HG03565 (cell line): ENCODE results near the gene SLC16A3.

Experiments used
- ATAC-seq: cut with Tn5 transposase; IDR thresholded peaks from one replicate; pipeline ENCODE4 v1.9.1; 2021; ENCODE audit warnings: mild to moderate bottlenecking, moderate library complexity; ENCODE audit not compliant: unreplicated experiment

The SLC16A3 gene

DNA sequence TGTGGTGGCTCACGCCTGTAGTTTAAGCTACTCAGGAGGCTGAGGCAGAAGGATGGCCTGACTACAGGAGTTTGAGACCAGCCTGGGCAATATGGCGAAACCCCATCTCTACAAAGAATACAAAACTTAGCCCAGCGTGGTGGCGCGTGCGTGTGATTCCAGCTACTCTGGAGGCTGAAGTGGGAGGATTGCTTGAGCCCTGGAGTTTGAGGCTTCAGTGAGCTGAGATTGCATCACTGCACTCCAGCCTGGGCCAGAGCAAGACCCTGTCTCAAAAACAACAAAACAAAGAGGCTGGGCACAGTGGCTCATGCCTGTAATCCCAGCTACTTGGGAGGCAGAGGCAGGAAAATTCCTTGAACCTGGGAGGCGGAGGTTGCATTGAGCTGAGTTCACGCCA lies 51.7 kb downstream of the SLC16A3 start:
- no peak for ATAC-seq

DNA sequence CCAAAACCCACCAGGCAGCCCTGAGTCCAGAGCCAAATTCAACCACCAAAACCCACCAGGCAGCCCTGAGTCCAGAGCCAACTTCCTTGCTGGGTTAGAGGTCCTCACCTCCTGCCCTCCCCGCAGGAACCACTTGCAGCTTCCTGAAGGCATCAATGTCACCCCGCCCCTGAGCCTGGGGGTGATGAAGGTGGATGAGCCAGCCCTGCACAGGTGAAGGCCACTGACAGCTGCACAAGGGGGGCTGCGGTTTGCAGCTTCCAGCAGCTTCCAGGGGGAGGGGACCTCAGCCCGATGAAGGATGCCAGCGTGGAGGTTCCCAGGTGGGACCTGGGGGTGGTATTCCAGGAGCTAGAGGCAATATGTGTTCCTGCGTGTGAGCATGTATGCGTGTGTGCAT lies 52.2 kb downstream of the SLC16A3 start:
- no peak for ATAC-seq

DNA sequence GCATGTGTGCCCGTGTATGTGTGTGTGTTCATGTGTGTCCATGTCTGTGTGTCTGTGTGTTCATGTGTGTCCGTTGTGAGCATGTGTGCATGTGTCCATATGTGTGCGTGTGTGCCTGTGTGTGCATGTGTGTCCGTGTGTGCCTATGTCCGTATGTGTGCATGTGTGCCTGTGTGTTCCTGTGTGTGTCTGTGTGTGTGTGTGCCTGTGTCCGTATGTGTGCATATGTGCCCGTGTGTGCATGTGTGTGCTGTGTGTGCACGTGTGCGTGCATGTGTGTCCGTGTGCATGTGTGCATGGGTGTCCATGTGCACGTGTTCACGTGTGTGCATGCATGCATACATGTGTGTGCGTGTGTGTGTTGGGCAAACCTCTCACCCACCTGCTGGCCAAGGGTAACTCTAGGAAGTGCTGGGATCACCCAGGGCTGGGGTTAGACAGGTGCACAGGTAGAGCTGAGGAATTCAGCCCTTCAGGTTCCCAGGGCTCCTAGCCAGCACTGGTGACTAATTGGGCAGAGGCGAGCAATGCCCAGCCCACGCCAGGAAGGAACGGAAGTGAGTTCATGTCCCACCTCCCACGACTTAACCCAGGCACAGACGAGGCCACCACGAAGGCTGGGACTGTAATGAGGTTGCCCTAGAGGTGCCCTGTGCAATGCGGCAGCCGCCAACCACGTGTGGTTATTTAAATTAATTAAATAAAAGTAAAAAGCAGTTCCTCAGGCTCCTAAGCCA lies 52.8 kb downstream of the SLC16A3 start:
- no peak for ATAC-seq

DNA sequence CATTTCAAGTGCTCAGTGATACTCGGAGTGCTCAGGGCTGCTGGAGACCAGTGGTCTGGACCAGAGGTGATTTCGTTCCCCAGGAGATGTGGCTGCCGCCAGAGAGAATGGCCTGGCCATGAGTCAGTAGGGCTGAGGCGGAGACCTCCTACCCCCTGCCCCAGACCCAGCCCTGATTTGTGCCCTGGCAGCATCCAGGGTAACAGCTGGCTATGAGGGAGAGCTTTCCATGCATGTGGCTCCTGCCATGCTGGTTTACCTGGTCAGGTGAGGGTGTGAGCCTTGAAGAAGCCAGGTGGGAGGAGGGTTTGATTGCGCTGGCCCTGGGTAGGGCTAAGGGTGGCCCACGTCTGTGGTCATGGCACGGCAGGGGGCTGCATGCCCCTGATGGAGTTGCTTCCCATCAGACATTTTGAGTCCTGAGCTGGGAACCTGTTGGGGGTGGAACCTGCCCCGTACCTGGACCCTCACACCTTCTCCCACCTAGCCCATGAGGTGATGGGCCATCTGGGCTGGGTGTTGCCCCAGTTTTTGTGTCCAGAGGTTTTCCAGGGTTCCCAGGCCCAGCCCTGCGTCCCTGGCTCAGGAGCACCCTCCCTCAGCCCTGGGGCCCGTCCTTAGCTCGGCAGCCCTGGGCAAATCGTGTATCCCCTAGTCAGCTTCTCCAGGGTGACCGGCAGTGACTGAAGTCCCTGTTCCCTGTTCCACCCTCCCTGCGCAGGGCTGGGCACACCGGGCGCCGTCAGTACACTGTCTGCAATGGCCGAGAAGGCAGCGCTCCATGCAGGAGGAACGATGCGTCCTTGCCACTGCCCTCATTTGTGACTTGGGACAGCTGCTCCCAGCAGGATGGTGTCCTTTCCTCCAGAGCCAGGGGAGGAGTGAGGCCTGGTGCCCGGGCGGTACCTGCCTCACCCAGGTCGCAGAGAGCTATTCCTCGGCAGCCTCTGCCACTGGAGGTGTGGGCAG lies 53.7 kb downstream of the SLC16A3 start:
- no peak for ATAC-seq

DNA sequence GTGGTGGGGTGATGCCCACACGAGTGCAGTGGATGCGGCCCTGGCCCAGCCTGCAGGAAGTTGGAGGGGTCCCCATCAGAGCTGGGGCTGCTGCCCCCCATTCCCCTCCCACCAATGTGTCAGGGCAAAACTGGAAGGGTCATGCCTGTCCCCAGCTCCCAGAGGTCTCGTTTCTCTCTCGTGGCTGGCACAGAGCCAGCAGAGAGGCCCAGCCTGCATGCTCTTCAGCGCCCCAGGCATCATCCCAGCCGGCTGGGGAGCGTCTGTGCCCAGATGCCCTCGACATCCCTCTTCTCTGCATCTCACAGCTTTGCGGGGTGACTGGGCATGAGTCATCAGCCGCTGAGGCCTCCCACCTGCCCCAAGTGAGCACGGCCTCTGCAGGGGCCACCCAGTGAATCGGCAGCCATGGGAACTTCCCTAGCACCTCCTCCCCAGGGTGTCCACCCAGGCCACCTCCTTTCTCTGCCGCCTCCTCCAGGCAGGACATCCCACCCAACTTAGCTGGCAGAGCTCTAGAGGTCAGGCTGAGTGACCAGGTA lies 54.4 kb downstream of the SLC16A3 start:
- ATAC-seq: no peak

DNA sequence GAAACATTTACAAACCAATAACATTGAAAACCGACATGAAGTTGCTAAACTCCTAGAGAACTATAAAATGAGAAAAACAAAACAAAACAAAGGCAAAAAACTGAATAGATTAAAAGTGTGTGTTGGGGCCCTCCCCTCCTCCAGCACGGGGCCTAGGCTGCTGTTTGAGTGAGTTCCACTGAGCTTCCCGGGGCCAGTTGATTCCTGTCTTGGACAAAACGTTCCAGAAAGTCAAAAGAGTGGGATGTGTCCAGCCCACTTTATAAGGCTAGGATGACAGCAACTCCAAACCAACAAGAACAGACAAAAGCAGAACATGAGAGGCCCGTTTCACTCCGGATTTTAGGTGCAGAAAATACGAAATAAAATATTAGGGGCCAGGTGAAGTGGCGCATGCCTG lies 56.3 kb downstream of the SLC16A3 start:
- no peak for ATAC-seq

DNA sequence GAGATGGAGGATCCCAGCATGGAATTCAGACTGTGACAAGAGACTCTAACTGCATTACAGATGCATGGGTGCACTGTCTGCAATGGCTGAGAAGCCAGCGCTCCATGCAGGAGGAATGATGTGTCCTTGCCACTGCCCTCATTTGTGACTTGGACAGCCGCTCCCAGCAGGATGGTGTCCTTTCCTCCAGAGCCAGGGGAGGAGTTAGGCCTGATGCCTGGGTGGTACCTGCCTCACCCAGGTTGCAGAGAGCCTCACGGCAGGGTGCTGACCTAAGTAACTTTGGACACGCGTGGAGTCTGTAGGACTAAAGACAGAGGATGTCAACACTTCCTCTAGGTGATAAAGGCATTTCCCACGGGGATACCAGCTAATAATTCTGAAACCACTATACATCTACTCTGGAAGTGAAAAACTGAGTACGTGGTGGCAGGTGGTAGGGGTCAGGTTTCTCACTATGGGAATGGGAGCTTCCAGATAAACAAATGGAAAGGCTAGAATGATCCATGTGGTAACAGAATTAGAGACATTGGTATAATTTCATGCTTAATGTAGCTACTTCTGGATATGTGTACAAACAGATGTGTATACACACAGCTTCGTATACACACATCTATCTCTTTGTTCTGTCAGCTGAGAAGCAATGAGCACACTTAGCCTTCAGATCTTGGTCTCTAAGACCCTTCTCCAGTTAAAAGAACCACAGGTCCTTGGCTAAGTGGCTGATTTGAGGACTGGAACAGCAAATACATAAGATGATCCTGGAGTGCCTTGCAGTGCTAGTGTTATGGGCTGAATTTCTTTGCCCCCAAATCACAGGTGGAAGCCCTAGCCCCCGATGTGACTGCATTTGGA lies 58.4 kb downstream of the SLC16A3 start:
- no peak for ATAC-seq

DNA sequence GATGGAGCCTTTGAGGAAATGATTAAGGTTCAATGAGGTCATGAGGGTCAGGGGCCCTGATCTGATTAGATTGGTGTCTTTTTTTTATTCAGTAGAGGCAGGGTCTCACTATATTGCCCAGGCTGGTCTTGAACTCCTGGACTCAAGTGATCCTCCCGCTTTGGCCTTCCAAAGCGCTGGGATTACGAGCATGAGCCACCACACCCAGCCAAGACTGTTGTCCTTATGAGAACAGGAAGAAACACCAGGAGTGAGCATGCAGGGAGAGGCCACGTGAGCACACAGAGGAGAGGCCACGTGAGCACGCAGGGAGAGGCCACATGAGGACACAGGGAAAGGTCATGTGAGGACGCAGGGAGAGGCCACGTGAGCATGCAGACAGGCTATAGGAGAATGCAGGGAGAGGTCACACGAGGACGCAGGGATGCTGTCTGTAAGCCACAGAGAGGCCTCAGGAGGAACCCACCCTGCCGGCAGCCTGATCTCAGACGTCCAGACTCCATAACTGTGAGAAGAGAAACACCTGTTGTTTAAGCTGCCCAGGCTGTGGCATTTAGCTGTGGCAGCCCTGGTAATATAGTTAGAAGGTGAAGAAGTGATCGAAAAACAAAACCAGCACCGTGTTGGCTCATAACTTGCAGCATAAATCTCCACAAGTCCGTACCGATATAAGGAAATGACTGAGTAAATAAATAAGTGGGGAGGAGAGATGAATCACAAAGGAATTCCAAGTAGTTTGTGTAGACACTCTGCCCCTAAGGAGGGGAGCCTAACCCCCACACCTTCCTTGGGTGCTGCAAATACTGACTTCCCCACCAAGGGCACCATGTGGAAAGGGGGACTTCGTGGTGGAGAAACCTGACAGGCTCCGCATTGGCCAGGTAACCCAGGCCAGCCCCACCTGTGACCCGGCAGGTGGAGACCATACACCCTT lies 59.3 kb downstream of the SLC16A3 start:
- no peak for ATAC-seq
